GM19023 (cell line): ENCODE measurements around the gene HGD.
"Not testable (repeated sequence)": the region's sequence is repeated elsewhere in the genome, so short reads cannot be mapped to it uniquely, and the experiment has no call there.

Experiments
- ATAC-seq: cut with Tn5 transposase; IDR thresholded peaks from one replicate; pipeline ENCODE4 v1.9.1; 2021; ENCODE audit warnings: mild to moderate bottlenecking, moderate library complexity; ENCODE audit not compliant: unreplicated experiment

HGD gene

DNA sequence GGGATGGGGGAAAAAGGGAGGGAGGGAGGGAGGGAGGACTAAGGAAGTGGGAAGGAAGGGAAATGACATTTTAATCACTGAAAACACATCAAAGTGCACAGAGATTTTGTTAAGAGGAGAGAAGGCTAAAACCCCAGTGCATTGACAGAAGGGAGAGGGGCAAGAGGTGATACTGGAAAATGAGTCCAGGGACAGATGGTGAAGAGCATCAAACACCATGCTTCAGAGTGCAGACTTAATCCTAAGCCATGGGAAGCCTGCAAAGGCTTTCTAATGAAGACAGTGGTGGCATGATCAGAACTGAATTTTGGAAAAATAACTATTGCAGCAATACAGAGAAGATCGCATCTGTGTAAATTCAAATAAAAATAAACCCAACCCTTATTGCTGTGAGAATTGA is 41.8 kb downstream of the HGD start:
- no peak for ATAC-seq

DNA sequence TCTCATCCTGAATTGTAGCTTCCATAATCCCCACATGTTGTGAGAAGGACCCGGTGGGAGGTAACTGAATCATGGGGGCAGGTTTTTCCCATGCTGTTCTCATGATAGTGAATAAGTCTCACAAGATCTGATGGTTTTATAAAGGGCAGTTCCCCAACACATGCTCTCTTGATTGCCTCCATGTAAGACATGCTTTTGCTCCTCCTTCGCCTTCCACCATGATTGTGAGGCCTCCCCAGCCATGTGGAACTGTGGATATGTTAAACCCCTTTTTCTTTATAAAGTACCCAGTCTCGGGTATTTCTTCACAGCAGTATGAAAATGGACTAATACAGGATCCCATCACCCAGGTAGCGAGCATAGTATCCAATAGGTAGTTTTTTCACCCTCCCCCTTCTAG is 43.2 kb downstream of the HGD start:
- ATAC-seq: not testable (repeated sequence)

DNA sequence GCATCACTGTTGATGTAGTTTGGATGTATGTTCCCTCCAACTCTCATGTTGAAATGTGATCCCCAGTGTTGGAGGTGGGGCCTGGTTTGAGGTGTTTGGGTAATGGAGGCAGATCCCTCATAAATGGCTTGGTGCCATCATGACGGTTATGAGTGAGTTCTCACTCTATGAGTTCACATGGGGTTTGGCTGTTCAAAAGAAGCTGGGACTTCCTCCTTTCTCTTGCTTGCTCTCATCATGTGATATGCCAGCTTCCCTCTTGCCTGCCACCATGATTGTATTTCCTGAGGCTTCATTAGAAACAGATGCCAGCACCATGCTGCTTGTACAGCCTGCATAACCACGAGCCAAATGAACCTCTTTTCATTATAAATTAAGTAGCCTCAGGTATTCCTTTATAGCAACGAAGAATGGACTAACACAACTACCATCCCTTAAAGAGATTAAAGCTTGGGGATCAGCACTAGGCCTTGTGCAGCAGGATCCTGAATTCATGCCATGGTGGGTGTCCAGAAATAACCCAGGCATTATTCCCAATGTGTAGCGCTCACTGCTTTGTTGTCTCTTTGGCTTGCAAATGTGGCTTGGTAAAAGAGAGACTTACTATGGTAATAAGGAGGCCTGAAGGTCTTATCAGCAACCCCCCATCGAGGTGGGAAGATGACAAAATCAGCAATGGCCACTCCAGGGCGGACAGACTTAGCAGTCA is 44.0 kb downstream of the HGD start:
- no peak for ATAC-seq

DNA sequence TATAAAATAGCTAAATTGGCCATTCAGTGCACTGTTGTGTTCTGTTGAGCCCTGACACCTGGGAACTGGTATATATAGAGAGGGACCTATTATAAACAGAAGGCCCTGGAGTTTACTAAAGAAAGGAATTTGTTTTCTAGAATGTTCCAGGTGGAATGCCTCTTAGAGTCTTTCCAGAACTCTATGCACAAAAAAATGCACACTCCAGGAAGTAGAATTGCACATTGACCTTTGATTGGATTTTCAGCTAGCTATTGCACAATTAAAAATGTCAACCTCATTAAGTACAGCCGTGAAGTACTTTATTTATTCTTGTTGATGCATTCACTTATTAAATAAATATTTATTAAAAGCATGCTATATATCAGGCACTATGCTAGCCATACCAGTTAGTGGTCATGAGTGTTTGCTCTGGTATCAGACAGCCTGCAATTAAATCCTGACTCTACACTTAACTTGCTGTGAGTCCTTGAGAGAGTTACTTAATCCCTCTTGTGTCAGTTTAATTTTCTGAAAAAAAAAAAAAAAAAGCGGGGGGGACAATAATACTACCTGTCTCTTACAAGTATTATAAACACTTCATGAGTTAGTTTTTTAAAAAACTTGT is 45.1 kb downstream of the HGD start:
- no peak for ATAC-seq

DNA sequence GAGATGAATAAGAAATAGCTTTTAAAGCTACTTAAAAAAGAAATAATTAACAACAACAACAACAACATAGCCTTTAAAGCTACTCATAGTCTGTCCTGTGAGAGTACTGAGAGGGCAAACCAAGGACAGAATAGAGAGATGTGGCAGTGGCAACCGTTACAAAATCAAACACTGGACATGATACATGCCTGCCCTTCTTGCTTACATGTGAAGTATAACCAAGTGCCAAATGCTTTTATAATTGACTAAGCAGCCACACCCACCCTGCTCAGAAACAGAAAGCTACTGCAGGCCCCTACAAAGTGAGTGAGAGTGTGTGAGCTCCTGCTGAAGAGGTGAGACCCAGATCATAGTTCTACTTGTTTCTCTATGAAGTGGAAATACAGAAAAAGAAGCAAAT is 47.5 kb downstream of the HGD start:
- ATAC-seq: no peak

DNA sequence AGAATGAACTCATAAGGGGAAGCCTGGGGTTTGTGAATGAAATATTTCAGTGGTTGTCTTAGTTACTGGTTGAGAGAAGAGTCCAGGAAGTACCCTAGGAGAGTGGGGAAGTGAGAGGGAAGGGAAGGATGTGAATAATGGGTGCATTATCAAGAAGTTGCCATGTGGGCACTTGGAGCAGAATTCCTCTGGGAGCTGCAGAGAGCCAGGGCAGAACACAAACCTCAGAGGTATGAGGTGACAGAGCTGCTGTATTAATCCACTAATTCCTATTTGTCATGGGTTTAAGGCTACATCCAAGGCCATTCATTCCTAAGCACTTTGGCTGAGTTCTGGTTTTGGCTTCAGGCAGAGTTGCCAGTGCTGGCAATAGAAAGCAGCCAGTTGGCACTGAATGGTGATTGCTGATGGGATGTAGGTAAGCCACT is 56.9 kb downstream of the HGD start:
- ATAC-seq: no peak

DNA sequence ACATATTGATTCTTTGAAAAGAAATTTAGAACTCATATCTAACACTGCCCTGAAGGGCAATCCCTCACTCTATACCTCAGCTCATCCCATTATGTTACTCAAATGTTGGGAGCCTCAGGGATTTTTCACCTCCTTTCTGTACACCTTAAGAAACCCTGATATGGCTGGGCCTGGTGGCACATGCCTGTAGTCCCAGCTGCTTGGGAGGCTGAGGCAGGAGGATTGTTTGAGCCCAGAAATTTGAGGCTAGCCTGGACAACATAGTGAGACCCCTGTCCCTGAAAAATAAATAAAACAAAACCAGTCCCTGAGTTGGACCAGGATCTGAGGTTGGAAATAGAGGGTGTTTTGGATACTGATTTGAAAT is 58.3 kb downstream of the HGD start:
- no peak for ATAC-seq

DNA sequence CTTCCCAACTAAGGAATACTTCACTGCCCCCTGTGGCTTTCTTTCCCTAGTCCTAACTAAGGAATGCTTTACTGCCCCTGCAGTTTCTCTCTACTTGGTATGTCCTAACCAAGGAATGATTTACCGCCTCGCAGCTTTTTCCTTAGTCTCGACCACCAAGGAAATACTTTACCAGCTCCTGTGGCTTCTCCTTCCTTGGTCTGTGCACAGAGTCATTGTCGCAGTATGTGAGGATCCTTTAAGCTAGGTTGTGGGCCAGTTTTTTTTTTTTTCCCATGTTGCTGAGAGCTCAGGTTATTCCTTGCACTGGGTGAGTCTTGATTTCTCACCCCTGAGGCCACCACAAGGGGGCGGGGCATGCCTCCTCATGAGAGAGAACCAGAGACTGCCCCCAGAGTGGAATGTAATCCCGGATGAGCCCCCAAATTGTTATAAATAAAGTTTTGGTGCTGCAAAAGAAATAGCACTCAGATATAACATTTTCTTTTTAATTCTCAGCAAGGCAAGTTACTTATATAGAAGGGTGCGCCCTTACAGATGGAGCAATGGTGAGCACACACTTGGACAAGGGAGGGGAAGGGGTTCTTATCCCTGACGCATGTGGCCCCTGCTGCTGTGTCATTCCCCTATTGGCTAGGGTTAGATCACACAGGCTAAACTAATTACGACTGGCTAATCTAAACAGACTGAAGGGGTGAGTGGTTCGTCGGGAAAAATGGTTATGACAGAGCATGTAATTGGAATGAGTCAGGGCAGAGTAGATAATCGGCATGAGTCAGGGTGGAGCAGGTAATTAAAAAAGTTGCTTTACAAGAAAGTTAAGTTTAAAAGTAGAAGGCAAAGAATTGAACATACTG is 58.9 kb downstream of the HGD start:
- no peak for ATAC-seq

DNA sequence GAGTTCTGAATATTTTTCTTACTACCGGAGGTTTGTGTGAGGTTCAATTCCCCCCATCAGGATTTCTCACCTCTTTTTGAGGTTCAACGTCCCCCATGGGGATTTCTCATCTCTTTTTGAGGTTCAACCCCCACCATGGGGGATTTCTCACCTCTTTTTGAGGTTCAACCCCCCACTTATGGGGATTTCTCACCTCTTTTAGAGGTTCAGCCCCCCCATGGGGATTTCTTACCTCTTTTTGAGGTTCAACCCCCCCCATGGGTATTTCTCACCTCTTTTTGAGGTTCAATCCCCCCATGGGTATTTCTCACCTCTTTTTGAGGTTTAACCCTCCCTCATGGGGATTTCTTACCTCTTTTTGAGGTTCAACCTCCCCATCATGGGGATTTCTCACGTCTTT is 59.6 kb downstream of the HGD start:
- ATAC-seq: no peak

DNA sequence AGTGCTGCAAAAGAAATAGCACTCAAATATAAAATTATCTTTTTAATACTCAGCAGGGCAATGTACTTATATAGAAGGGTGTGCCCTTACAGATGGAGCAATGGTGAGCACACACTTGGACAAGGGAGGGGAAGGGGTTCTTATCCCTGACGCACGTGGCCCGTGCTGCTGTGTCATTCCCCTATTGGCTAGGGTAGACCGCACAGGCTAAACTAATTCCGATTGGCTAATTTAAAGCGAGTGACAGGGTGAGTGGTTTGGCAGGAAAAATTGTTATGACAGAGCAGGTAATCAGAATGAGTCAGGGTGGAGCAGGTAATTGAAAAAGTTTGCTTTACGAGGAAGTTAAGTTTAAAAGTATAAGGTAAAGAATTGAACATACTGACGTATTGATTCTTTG is 65.3 kb downstream of the HGD start:
- not testable (repeated sequence) for ATAC-seq

DNA sequence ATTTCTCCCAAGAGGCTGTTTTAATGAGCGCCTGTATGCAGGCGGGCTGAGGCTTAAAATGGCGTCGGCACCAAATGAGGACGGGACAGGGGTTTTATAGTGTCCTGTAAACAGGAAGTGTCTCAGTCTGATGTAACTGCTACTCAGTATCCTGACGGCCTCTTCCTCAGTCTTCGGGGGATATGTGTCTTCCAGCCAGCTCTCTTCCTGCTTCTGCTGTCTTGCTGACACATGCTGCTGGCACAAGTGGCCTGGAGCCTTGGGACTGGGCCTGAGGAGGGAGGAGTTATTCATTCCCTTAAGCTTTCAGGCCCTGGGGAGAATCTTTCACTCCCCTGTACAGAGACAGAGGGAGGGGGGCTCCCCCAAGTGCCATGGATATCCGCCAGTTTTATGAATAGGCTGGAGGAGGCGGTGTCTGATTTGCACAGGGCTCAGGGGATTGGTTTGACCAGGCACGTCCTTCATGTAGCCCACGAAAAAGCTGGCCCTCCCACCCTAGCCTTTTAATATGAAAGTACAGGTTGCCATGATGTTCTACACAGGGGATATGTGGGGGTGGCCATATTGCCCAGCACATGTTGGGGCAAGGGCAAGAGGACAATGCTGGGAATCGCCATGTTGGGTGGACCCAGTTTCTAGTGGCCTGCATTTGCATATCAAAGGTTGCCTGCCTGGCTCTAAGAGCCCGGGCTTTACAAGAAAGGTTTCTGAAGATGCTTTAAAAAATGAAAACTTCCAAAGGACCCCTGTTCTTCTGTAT is 66.0 kb downstream of the HGD start:
- no peak for ATAC-seq

DNA sequence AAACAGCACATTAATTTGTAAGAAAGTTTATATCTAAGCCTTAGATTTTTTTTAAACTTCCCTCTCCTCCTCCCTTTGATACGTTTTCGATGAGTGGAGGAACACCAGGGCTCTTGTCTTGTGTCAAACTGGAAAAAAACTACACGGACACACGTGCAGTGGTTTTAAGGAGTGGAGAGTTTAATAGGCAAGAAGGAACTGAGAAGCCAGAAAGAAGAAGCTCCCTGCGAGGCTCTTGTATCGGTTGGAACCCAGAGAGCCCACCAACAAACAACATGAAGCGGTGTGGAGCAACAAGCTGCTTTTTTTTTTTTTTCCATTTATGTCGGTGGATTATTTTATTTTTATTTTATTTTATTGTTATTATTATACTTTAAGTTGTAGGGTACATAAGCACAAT is 67.3 kb downstream of the HGD start:
- ATAC-seq: no peak

DNA sequence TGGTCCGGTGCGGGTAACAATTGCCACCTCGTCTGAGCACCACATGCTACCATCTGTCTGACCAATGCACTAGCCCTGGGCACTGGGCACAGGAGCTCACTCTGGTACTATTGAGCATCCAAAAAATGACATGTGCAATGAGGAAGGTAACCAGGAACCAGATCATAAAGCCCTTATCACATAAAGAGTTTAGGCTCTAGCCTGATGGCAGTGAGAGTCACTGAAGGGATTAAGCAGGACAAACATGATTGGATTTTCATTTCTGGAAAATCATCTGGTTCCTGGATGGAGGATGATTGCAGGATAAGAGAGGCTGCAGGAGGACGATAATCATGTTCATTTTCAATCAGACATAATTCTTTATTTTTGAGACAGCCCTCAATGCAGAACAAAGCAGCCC is 73.5 kb downstream of the HGD start:
- ATAC-seq: no peak

DNA sequence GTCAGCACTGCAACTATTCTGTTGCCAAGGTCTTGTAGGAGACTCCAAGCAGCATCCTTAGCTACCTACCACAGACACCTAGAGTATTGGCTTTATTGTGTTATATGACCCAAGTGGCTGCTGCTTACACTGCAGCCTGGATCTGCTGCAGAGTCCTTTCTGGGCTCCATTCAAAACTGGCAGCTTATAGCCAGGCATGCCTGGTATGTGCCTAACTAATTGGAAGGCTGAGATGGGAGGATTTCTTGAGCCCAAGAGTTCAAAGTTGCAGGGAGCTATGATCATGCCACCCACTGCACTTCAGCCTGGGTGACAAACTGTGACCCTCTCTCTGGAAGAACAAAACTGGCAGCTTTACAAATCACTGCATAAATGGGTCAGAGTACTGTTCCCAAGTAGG is 77.3 kb downstream of the HGD start:
- no peak for ATAC-seq

DNA sequence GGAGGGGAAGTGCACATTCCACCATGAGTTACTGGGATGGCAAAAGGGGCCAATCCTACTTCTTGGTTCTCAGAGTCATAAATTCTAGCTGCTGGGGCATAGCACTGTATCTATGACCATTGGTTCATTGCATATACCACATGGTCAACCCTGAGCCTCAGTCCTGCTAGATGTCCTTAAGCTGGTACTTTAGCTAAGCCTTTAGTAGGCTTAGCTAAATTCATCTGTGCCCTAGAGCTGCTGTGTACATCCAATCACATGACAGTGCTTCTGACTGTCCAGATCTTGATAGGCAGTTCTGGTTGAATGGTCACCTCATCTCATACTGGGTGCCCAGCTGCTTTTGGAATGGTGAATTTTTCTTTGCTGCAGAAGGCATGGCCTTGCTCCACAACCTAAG is 77.7 kb downstream of the HGD start:
- ATAC-seq: no peak

DNA sequence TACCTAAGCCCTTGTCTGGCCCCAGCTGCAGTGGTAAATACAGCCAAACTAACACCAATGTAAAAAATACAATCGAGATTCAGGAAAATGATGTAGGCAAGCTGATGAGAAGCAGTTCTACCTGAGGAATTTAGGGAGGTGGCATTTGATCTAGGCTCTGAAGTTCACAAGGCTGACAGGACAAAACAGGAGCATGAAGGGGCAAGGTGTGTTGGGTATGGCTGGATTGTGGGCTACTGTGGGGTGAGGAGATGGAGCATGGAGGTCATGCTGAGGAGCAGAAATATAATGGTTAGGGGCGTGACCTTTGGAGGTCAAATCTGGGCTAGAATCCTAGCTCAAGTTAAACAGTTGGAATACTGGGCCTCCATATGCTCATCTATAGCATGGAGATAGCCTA is 79.4 kb downstream of the HGD start:
- ATAC-seq: no peak

DNA sequence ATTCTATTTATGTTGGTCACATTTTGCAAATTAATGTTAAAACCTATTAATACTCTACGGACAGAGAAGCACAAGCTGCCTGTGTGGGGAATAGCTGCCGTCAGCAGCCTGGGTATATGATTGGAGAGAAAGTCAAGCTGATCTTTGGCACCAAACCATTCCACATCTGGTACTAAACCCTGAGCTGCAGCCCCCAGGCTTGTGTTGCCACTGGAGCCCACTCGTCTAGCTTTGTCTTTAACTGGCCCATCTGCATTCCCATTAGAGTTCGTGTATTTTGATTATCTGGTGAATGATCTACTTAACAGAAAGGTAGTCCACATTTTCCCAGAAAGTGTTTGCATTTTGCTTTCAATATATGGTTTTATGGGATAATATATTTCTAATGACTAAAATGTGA is 80.5 kb downstream of the HGD start:
- no peak for ATAC-seq

DNA sequence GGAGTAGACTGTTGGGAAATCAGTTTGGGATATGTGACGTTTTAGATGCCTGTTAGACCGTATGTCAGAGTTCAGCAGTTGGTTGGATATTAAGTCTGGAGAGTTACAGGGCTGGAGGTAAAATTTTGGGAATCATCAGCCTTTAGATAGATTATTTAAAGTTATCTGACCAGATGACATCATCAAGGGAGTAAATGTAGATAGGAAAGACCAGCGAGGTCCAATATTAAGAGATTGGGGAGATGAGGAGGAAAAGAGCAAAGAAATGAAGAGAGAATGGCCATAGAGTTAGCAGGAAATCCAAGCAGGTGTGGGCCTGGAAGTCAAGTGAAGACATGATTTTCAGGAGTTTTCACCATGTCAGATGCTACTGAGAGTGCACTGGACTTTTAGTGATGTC is 82.8 kb downstream of the HGD start:
- no peak for ATAC-seq

DNA sequence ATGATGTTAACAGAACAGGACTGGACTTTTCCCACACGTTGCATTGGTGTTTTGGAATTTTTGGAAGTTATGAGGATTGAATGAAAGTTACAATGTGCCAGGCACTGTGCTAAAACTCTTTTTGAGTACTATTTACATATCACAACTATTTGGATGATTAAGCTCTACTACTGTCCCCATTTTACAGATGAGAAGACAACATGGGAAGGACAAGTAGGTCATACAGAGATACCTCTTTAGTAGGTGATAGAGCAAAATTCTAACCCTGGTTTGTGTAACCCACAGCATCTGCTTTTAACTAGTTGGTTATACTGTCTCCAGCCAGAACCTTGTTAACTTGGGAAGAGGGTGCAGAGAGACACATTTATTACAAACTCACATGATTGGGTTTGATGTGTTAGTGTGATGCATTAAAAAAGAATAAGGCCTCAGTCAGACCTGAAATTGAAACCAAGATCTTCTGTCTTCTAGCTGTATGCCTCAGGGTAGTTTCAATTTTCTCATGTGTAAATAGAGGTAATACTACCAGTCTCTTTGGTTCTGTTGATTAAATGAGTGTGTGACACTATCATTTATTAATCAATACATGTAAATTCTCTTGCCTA is 84.5 kb downstream of the HGD start:
- peak; percentile 35 for ATAC-seq

DNA sequence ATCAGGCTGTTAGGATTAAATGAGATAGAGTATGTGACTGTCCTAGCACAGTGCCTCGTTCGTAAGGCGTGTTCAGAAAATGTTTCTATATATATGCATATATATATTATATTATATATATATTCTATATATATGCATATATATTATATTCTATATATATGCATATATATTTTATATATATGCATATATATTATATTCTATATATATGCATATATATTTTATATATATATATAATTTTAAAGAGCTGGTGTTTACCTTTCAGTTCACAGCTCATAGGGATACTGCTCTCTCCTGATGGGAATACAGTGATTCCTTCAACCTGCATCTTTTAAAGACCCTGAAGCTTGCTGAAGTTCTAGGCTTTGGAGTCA is 85.2 kb downstream of the HGD start:
- ATAC-seq: no peak
